Measurements from ENCODE around the gene SPATA32.

Gene SPATA32

GRCh38 chr17:45293413-45294211 is 31.7 kb upstream of the SPATA32 start:
- peak; percentile 45 for DNase-seq

GRCh38 chr17:45292696-45293412 is 31.0 kb upstream of the SPATA32 start:
- no peak for DNase-seq

- DNase-seq, result no peak
Observed at GRCh38 chr17:45291171-45291805, 29.4 kb upstream of the SPATA32 start.

- DNase-seq, result no peak
Observed at GRCh38 chr17:45290269-45290765, 28.4 kb upstream of the SPATA32 start.

DNA sequence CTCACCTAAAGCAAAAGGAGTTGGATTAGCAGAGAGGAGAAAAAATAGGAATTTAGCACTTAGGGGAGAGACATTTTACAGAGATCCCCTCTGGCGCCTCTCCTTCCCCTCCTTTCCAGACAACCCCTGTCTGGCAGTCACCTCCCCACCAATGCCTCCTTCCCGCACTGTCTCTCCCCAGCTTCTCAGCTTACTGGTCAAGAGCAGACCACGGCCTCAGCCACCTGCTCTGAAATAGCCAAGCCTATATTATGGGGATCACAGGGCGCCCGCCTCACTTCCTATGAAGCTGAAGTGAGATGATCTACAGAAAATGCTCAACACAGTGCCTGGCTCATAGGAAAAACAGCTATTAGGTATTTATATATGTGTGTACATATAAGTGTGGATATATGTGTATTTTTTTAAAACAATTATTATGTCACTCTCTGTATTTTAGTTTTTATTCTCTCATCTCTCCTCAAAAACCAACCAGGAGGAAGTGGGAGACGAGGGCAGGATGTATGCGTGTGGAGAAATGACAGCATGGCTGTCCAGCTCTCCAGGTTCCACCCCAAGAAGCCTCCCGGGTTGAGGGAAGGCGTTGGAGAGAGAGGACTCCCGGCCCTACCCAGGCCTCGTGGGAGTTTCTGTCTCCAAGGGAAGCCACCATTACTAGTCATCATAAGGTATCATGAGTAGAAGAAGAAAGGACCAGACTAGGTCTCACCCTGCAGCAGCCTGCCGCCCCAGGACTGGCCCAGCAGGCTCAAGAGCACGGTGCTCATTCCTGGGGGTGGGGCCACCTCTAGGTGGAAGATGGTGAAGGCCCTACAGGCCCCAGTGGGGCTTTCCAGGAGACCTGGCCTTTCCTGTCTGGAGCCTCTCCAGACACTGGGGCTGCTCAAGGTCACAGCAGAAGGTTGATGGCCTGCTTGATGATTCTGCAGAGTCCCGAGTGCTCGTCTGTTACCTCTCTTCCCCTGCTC is 27.7 kb upstream of the SPATA32 start:
- no peak for DNase-seq

DNA sequence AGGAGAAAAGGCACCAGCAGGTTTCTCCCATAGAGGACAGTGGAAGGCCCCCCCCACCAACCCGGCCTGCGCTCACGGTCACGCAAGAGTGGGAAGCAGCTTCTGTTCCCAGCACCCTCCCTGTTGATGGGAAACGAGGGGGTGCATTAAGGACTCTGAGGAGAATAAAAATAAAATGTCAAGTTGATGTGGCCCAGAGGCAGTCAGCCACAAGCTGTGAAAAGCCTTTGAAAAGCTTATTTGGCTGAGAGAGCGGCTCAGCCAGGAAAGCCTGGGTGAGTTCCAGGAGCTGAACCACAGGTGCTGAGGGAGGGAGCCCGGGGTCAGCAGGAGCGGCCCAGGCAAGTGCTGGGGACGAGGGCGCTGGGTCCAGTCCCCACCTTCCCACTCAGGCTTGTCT is 26.9 kb upstream of the SPATA32 start:
- DNase-seq, result no peak

DNA sequence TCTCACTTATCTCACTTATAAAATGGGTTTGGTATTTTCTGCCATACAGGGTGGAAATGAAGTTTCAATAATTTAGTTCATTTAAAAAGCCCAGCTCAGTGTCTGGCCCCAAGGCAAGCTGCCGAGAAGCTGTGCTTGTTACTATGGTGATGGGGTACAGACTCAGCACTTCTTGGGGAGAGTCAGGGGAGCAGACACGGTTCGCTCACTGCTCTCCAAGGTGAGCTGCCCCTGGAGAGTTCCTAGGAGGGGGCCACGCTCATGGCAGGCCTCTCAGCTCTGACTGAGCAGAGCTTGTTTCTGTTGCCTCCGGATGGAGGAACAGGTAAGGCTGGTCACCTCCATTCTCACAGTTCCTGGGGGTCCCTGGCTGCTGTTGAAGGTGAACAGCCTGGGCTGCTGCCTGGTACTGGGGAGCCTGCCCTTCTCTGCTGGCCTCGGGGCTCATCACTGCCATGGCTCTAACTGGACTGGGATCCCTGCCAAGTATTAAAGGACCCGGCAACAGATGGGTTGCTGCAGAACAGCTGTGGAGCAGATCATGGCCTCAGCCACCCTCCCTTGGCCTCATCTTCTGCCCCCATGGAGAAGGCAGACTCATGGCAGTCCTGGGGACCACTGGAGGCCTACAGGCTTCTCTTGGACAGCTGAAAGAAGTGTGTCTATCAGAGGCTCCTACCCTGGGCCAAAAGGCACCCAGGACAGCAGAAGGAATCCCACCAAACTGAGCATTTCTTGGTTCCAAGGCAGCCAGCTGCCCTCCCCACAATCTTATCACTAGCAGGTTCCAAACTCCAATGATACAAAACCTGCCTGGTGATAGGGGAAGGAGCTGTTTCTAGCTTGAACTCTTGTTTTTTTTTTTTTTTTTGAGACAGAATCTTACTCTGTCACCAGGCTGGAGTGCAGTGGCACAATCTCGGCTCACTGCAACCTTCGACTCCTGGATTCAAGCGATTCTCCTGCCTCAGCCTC is 25.9 kb upstream of the SPATA32 start:
- no peak for DNase-seq

GRCh38 chr17:45286286-45286685 is 24.4 kb upstream of the SPATA32 start:
- no peak for DNase-seq

GRCh38 chr17:45284176-45285140 is 22.6 kb upstream of the SPATA32 start:
- DNase-seq, result peak; percentile 68

DNA sequence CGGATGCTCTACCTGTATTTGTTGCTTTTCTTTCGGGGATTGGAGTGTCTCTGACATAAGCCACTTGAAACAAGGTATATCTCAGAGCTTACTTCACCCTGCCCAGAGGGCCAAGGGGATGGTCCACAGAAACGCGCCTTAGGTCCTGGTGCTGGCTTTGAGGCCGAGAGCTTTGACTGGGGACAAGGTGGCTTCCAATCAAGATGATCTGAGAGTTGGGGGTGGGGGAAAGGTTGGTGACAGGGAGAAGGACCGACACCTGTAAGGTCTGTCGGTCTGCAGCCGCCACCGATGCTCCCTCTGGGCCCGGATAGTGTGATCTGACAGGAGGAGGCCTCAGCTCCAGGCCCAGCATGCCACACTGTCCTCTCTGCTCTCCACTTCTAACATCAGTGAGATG is 21.8 kb upstream of the SPATA32 start:
- no peak for DNase-seq

DNA sequence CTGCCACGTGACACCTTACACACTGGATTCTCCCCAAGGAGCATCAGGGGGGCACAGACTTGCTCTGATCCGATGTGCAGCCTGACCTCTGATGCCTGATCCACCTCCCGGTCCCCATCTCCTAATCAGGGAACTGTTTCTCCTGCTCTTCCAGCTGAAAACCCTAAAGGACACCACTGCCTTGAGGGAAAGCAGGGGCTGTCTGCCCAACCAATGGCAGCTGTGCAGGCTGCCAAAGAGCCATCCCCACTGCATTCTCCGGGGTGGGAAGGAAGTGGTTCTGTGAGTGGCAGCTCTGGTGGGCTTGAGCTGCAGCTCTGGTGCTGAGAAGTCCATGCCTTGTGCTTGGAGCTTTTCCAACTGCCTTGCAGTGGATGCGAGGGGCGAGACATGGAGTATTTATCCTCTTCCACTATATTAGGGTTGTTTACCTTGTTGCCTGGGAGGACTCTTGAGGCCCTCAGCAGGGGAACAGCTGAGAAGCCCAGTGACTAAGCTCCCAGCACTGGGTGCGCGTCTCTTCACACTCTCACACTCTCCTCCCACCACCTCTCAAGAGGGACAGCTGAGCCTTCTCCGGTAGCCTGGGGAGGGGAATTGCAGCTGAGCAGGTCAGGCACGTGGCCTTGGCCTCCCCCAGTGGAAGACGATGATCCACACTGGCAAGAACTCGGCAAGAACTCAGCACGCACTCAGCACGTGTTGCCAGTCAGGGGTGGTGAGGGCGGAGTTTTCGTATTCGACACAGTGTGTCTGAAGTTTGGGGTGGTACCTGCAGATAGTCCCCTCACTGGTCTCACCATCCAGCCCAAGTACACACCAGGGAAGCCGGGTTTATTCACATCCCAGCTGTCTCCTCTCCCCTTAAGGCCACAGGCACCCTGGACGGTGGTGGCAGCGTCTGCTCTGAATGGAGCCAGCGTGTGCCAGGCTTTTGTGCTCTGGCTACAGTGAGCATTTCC is 21.1 kb upstream of the SPATA32 start:
- no peak for DNase-seq

GRCh38 chr17:45279898-45280297 is 18.0 kb upstream of the SPATA32 start:
- DNase-seq, result no peak

GRCh38 chr17:45277992-45278391 is 16.1 kb upstream of the SPATA32 start:
- no peak for DNase-seq

GRCh38 chr17:45277216-45277849 is 15.4 kb upstream of the SPATA32 start:
- DNase-seq, result peak; percentile 96

GRCh38 chr17:45276031-45276430 is 14.1 kb upstream of the SPATA32 start:
- no peak for DNase-seq

- DNase-seq, result no peak
Observed at GRCh38 chr17:45274033-45274432, 12.1 kb upstream of the SPATA32 start.

- no peak for DNase-seq
Observed at GRCh38 chr17:45273551-45273957, 11.7 kb upstream of the SPATA32 start.

- no peak for DNase-seq
Observed at GRCh38 chr17:45271603-45272002, 9.7 kb upstream of the SPATA32 start.
